ENCODE data around the gene E2F4.

Gene E2F4

GRCh38 chr16:67188323-67188722 is 3.6 kb upstream of the E2F4 start:
- TF ChIP-seq CTCF (IDR thresholded peaks at IDR 0.05; ENCODE audit: insufficient read depth, low read depth, low read length, missing control alignments), result no peak

GRCh38 chr16:67188798-67189197 is 3.2 kb upstream of the E2F4 start:
- H3K4me3 ChIP-seq (ENCODE audit: low read depth, low read length), result no peak overlapping the region
- DNase-seq (ENCODE audit: low read depth), result no peak
- TF ChIP-seq CTCF (IDR thresholded peaks at IDR 0.05; ENCODE audit: insufficient read depth, low read depth, low read length, missing control alignments), result no peak

More at GRCh38 chr16:67188323-67188722, 3.6 kb upstream of the E2F4 start:
- DNase-seq (ENCODE audit: low read depth), result no peak
- H3K4me3 ChIP-seq (ENCODE audit: low read depth, low read length), result no peak overlapping the region

GRCh38 chr16:67190041-67190440 is 1.9 kb upstream of the E2F4 start, which contains the start of gene EXOC3L1:
Gene EXOC3L1, minus strand, starts transcription at chr16:67190136. Its CDS starts 460 bp downstream, at chr16:67189676.
- no peak for TF ChIP-seq CTCF (IDR thresholded peaks at IDR 0.05; ENCODE audit: insufficient read depth, low read depth, low read length, missing control alignments)
- no peak within 1 kb of the TSS for H3K4me3 ChIP-seq (ENCODE audit: low read depth, low read length)
- DNase-seq (ENCODE audit: low read depth), result no peak

GRCh38 chr16:67190448-67191399 is 1.2 kb upstream of the E2F4 start:
- H3K4me3 ChIP-seq (ENCODE audit: low read depth, low read length), result no peak overlapping the region
- no peak for DNase-seq (ENCODE audit: low read depth)
- no peak for TF ChIP-seq CTCF (IDR thresholded peaks at IDR 0.05; ENCODE audit: insufficient read depth, low read depth, low read length, missing control alignments)

- TF ChIP-seq CTCF (IDR thresholded peaks at IDR 0.05; ENCODE audit: insufficient read depth, low read depth, low read length, missing control alignments), result no peak
- peak overlapping the region; percentile 52 for H3K4me3 ChIP-seq (ENCODE audit: low read depth, low read length)
- DNase-seq (ENCODE audit: low read depth), result no peak
These were observed 452 bp upstream of the E2F4 start for GRCh38 chr16:67191411-67191994.

GRCh38 chr16:67192781-67193361 is 916 bp downstream of the E2F4 start:
- peak overlapping the region; percentile 95 for H3K4me3 ChIP-seq (ENCODE audit: low read depth, low read length)
- no peak for TF ChIP-seq CTCF (IDR thresholded peaks at IDR 0.05; ENCODE audit: insufficient read depth, low read depth, low read length, missing control alignments)
- DNase-seq (ENCODE audit: low read depth), result no peak

Data from GM12865 (cell line).